ENCODE results near the gene ARHGAP11A. TPM values are rescaled to one million over a fixed set of nuclear protein-coding genes. Genes with fewer than 3 reads are reported as not detected.
"Not testable (repeated sequence)": the region's sequence is repeated elsewhere in the genome, so short reads cannot be mapped to it uniquely, and the experiment has no call there.

Gene ARHGAP11A
- total RNA-seq: 1 to 10 TPM; 1.1 to 6.7 (median 2.5) TPM

- peak; percentile 94 for ATAC-seq (ENCODE audit: low FRiP score)
- peak; percentile 36 for DNase-seq (ENCODE audit: low spot score)
Measured at GRCh38 chr15:32615051-32615870, at the start of gene ARHGAP11A. Gene ARHGAP11A (plus strand): TSS chr15:32615504. CDS start chr15:32616212, 708 bp downstream.

GRCh38 chr15:32568988-32569387, 46.3 kb upstream of the ARHGAP11A start:
- DNase-seq (ENCODE audit: low spot score): not testable (repeated sequence)

GRCh38 chr15:32578482-32578881, 36.8 kb upstream of the ARHGAP11A start:
- not testable (repeated sequence) for DNase-seq (ENCODE audit: low spot score); ATAC-seq (ENCODE audit: low FRiP score)

More at GRCh38 chr15:32568988-32569387, 46.3 kb upstream of the ARHGAP11A start:
- not testable (repeated sequence) for ATAC-seq (ENCODE audit: low FRiP score)

- not testable (repeated sequence) for ATAC-seq (ENCODE audit: low FRiP score); DNase-seq (ENCODE audit: low spot score)
Measured at GRCh38 chr15:32585844-32586243, 29.5 kb upstream of the ARHGAP11A start.

GRCh38 chr15:32593151-32593550, 22.2 kb upstream of the ARHGAP11A start, which contains the start of gene GOLGA8N:
Gene GOLGA8N (plus strand): TSS chr15:32593456.
- DNase-seq (ENCODE audit: low spot score); ATAC-seq (ENCODE audit: low FRiP score): not testable (repeated sequence)

GRCh38 chr15:32609518-32609917, 5.8 kb upstream of the ARHGAP11A start:
- not testable (repeated sequence) for ATAC-seq (ENCODE audit: low FRiP score); DNase-seq (ENCODE audit: low spot score)

GRCh38 chr15:32610719-32611118, 4.6 kb upstream of the ARHGAP11A start:
- DNase-seq (ENCODE audit: low spot score); ATAC-seq (ENCODE audit: low FRiP score): not testable (repeated sequence)

GRCh38 chr15:32614712-32615050, 623 bp upstream of the ARHGAP11A start:
- DNase-seq (ENCODE audit: low spot score): not testable (repeated sequence)
- peak; percentile 61 for ATAC-seq (ENCODE audit: low FRiP score)

GRCh38 chr15:32615871-32616426, 645 bp downstream of the ARHGAP11A start:
- ATAC-seq (ENCODE audit: low FRiP score); DNase-seq (ENCODE audit: low spot score): not testable (repeated sequence)

GRCh38 chr15:32636410-32636809, 21.1 kb downstream of the ARHGAP11A start:
- no peak for TF ChIP-seq CTCF (IDR thresholded peaks at IDR 0.05)
- no peak for ATAC-seq (ENCODE audit: low FRiP score)
- no peak for DNase-seq (ENCODE audit: low spot score)

- DNase-seq (ENCODE audit: low spot score): no peak
- no peak for ATAC-seq (ENCODE audit: low FRiP score)
- no peak for TF ChIP-seq CTCF (IDR thresholded peaks at IDR 0.05)
Measured at GRCh38 chr15:32636908-32637567, 21.7 kb downstream of the ARHGAP11A start.

GRCh38 chr15:32637704-32638103, 22.4 kb downstream of the ARHGAP11A start:
- no peak for TF ChIP-seq CTCF (IDR thresholded peaks at IDR 0.05)
- DNase-seq (ENCODE audit: low spot score): no peak
- ATAC-seq (ENCODE audit: low FRiP score): no peak

Measured in omental fat pad (tissue), 4 donors.